K562 treated with DMSO at 1 percent for 12 hours (cell line): ENCODE results near the gene WDR48. TPM values are rescaled to one million over a fixed set of nuclear protein-coding genes. Genes with fewer than 3 reads are reported as not detected.

Experiments used
- total RNA-seq: library from RNA; unstranded; fragments of 300-600 nt; gene quantifications from 2 replicates; pipeline ENCODE4 v1.2.3, GENCODE V29; 2022; ENCODE audit not compliant: insufficient read depth

Gene WDR48
- total RNA-seq, result 10.7 and 30.9 TPM in 2 replicates

DNA sequence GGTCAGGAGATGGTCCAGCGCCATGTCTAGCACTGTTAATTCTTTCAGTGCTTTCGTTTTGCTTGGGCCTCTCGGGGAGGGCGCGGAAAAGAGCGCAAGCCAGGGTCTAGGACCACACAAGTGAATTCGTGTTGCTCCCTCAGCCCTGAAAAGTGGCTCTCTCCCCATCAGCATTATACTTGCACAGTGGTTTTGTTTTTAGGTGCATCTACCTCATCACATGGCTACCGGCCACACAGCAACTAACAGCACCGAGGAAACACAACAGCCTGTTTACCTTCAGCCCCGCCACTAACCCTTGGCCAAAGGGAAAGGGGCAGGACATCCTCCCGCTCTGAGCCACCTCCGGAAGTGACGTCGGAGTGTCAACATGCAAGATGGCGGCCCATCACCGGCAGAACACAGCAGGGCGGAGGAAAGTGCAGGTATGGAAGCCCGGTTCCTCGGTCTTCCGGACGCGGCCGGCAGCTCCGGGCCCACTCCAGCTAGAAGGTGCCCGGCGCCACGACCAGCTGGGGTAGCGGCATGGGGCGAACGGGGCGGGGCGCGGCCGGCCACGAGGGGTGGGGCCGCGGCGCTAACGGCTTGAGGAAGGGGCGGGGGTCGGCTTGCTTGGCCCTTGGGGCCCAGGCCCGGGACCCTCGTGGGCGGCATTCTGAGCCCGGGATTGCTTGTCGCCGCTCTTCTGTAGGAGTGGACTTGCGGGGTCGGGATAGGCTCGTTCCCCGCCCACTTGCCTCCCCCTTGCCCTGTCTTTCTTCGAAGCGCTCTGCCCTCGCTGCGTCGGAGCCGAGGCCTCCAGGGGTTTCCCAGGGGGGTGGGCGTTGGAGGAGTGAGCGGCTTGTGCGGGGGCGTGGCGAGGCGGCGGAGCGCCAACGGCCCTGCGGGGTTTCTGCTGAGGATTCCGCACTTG, at the start of gene WDR48, which contains the start of gene SCN11A:
Gene WDR48, plus strand, starts transcription at position 368 of the 913 bp plus-strand sequence. Its CDS starts 10 bp downstream, at position 378.
Gene SCN11A, minus strand, starts transcription at position 296 of the 913 bp plus-strand sequence. CDS start 101,582 bp downstream, outside the sequence.

DNA sequence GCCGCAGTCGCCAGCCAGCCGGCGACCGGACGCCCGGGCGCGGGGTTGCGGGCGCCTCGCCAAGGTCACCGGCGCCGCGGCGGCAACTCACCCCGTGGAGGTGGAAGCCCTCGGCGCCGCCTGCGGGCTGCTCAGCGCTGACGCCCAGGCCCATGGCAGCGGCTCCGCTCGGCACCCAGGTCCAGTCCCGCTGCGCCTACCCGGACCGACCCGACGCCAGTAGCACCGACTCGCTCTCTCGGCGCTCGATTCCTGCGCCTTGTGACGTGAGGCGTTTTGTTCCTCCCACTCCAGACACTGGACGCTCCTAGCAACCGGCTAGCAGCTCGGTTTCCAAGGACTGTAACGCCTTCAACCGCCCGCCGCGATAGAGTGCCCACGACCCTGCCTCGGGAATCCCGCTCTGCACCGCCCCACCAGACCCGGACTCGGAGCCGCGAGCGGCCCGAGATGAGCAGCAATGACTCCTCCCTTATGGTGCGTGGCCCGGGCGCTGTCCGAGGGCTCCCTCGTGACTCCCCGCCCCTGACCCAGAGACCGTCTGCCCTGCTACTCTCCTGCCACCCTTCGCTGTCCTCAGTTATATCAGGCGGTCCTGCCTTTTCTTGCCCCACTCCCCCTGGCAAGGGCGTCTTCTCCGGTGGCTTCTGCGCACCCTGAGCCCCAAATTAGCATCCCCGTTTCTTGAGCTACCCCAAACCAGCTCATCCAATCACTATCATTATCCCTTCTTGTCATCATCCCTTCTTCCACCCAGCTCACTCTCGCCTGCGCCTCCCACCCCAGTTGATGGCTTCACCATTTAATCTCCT, 55.8 kb downstream of the WDR48 start, which contains the start of the genes GORASP1 and TTC21A:
Gene GORASP1, minus strand, starts transcription at position 240 of the 812 bp plus-strand sequence. Its CDS starts 86 bp downstream, at position 154.
Gene TTC21A, plus strand, starts transcription at position 293 of the 812 bp plus-strand sequence. Its CDS starts 158 bp downstream, at position 451.

Other genes with a start within 250 kb of the WDR48 start
- gene SCN10A, start 235.8 kb upstream of the WDR48 start, total RNA-seq, result not detected in 2 replicates
- gene SCN11A, start 72 bp upstream of the WDR48 start, total RNA-seq, result not detected in 2 replicates
- gene GORASP1, start 55.6 kb downstream of the WDR48 start, total RNA-seq, result 35.0 and 86.2 TPM in 2 replicates
- 0.55 and 3.5 TPM in 2 replicates for gene TTC21A, start 55.7 kb downstream of the WDR48 start, total RNA-seq
- gene CSRNP1, start 101.6 kb downstream of the WDR48 start, total RNA-seq, result 22.7 and 36.5 TPM in 2 replicates
- not detected in 2 replicates for gene XIRP1, start 140.6 kb downstream of the WDR48 start, total RNA-seq
- gene CX3CR1, start 228.0 kb downstream of the WDR48 start, total RNA-seq, result not detected in 2 replicates